Endothelial cell of umbilical vein (primary cell): ENCODE results near the gene MIPEP. TPM values are rescaled to one million over a fixed set of nuclear protein-coding genes. Genes with fewer than 3 reads are reported as not detected.

Experiments
- BruUV-seq: library from RNA; stranded (reverse); fragments of 400-500 nt; replicated peaks from 2 replicates; lab custom pipeline; 2021; lab: Mats Ljungman, UMichigan
- CTCF ChIA-PET: fragments of 300-600, 350-600 bp; sonication (Branson Sonifier 250); formaldehyde crosslinking; loops from one replicate; lab custom pipeline; 2021; ENCODE audit warnings: antibody characterized with exemption, inconsistent platforms; lab: Charles Lee
- POLR2A ChIA-PET: fragments of 300-600, 350-600 bp; sonication (Branson Sonifier 250); formaldehyde crosslinking; loops from one replicate; lab custom pipeline; 2021; ENCODE audit warnings: antibody characterized with exemption, inconsistent platforms; lab: Charles Lee
- DNase-seq: peaks from one replicate; pipeline ENCODE4 v3.0.0-alpha.2; 2011; ENCODE audit warnings: low read depth, low spot score
- FAIRE-seq: peaks from 2 replicates; lab custom pipeline; 2011; peaks lifted over from hg19 to GRCh38; lab: Jason Lieb, UNC
- H2AFZ ChIP-seq: 2 replicates; pipeline ENCODE4 v1.6.0; 2012; ENCODE audit warnings: low read depth, low read length, control low read depth, inconsistent platforms
- H3K27ac ChIP-seq: 2 replicates; pipeline ENCODE4 v1.5.1; 2011; ENCODE audit warnings: low read depth, mild to moderate bottlenecking, control low read depth, low read length, moderate library complexity; ENCODE audit not compliant: insufficient read depth
- H3K27me3 ChIP-seq, 2 experiments: 2 replicates each; pipeline versions ENCODE4 v1.6.0 to v1.6.1; 2011; ENCODE audit warnings: low read length in 2 of 2, mixed read lengths in 1 of 2; ENCODE audit not compliant: control insufficient read depth in 2 of 2, insufficient read depth in 2 of 2
- H3K36me3 ChIP-seq, 2 experiments: 2 replicates in 1 of 2; 3 replicates in 1 of 2; pipeline ENCODE4 v1.5.1; 2011; ENCODE audit warnings: low read length in 2 of 2, mild to moderate bottlenecking in 1 of 2, moderate library complexity in 1 of 2; ENCODE audit not compliant: control insufficient read depth in 2 of 2, insufficient read depth in 2 of 2; ENCODE audit errors: extremely low read depth in 1 of 2
- H3K4me1 ChIP-seq: 3 replicates; pipeline ENCODE4 v1.5.1; 2011; ENCODE audit warnings: mild to moderate bottlenecking, low read length; ENCODE audit not compliant: control insufficient read depth, insufficient read depth; ENCODE audit errors: extremely low read depth
- H3K4me2 ChIP-seq: 2 replicates; pipeline ENCODE4 v1.6.1; 2011; ENCODE audit warnings: low read length, control low read depth, mixed read lengths; ENCODE audit not compliant: insufficient read depth
- H3K4me3 ChIP-seq, 3 experiments: fragments of 200-600 bp in 1 of 3; sonication (generic), shearing (Covaris generic) in 1 of 3; replicated peaks in 1 of 3; 2 replicates each; pipeline ENCODE4 v1.5.1; 2011 to 2016; ENCODE audit warnings: control low read depth in 3 of 3, low read length in 3 of 3, mild to moderate bottlenecking in 2 of 3, inconsistent platforms in 1 of 3, low read depth in 1 of 3, moderate library complexity in 1 of 3; ENCODE audit not compliant: insufficient read depth in 1 of 3
- H3K79me2 ChIP-seq: 2 replicates; pipeline ENCODE4 v1.6.0; 2012; ENCODE audit warnings: low read length, inconsistent platforms; ENCODE audit not compliant: control insufficient read depth, insufficient read depth
- H3K9ac ChIP-seq: replicated peaks from 2 replicates; pipeline ENCODE3; 2011; ENCODE audit warnings: low read length, control low read depth; ENCODE audit not compliant: insufficient read depth; ENCODE audit errors: extremely low read depth
- H3K9me1 ChIP-seq: replicated peaks from 3 replicates; pipeline ENCODE4 v1.6.0; 2011; ENCODE audit warnings: mild to moderate bottlenecking, low read length; ENCODE audit not compliant: control insufficient read depth, insufficient read depth; ENCODE audit errors: extremely low read depth
- H3K9me3 ChIP-seq: replicated peaks from 2 replicates; pipeline ENCODE4 v1.5.1; 2012; ENCODE audit warnings: low read length, inconsistent platforms; ENCODE audit not compliant: control insufficient read depth, insufficient read depth
- H4K20me1 ChIP-seq: replicated peaks from 2 replicates; pipeline ENCODE3; 2011; ENCODE audit warnings: mild to moderate bottlenecking, low read length; ENCODE audit not compliant: control insufficient read depth, insufficient read depth; ENCODE audit errors: extremely low read depth
- EZH2 ChIP-seq: IDR thresholded peaks from 2 replicates; pipeline ENCODE4 v1.6.1; 2012; ENCODE audit warnings: borderline replicate concordance, low read depth, mild to moderate bottlenecking, moderate library complexity, low read length, inconsistent platforms; ENCODE audit not compliant: severe bottlenecking
- FOS ChIP-seq: IDR thresholded peaks from 2 replicates; pipeline ENCODE4 v1.6.1; 2011; ENCODE audit warnings: mild to moderate bottlenecking, low read length, moderate library complexity, borderline replicate concordance; ENCODE audit not compliant: insufficient read depth
- GATA2 ChIP-seq: IDR thresholded peaks from 2 replicates; pipeline ENCODE4 v1.7.0; 2011; ENCODE audit warnings: low read depth, mild to moderate bottlenecking, moderate library complexity, mixed read lengths, low read length; ENCODE audit not compliant: insufficient read length, insufficient read depth
- JUN ChIP-seq: IDR thresholded peaks from 2 replicates; pipeline ENCODE4 v1.6.1; 2011; ENCODE audit warnings: borderline replicate concordance, low read depth; ENCODE audit not compliant: insufficient read length, insufficient read depth
- MYC ChIP-seq: IDR thresholded peaks from one replicate; pipeline ENCODE4 v1.6.1; 2011; ENCODE audit warnings: mild to moderate bottlenecking, low read depth, low read length
- POLR2A ChIP-seq: IDR thresholded peaks from 2 replicates; pipeline ENCODE4 v1.6.1; 2012; ENCODE audit warnings: low read depth, mild to moderate bottlenecking, control low read depth, low read length
- POLR2AphosphoS5 ChIP-seq: IDR thresholded peaks from 2 replicates; pipeline ENCODE4 v1.6.1; 2012; ENCODE audit warnings: low read depth, mild to moderate bottlenecking, control low read depth, low read length, moderate library complexity; ENCODE audit not compliant: insufficient read depth
- dilution Hi-C: fragments of 300-500 bp; cut with MboI; formaldehyde crosslinking; loops from one replicate; pipeline ENCODE4 v1.15.0; 2019; ENCODE audit warnings: low sequenced_read_pairs; ENCODE audit not compliant: extremely low pct_ligation_motif_present
- intact Hi-C: fragments of 100-400 bp; cut with micrococcal nuclease; formaldehyde crosslinking; loops from one replicate; pipeline ENCODE4 v1.10.0; 2022
- polyA plus RNA-seq, 4 experiments: library from polyadenylated mRNA; depleted of rRNA in 3 of 4; stranded (reverse) in 3 of 4; unstranded in 1 of 4; fragments of >200 nt; gene quantifications; 2 replicates each; pipeline versions ENCODE4 v1.2.1 to v1.2.3, GENCODE V29; 2011 to 2012; ENCODE audit warnings: missing spikeins in 1 of 4
- total RNA-seq: library from RNA; stranded (reverse); gene quantifications from 2 replicates; pipeline ENCODE4 v1.2.3, GENCODE V29; 2021
- TF ChIP-seq, protein P1 (sequence below): IDR thresholded peaks from 2 replicates; pipeline ENCODE4 v1.6.1; 2011; ENCODE audit not compliant: insufficient read depth, insufficient read length
- TF ChIP-seq, protein P2 (sequence below), 2 donors: IDR thresholded peaks; 1 replicate in 1 of 2; 2 replicates in 1 of 2; pipeline ENCODE4 v1.5.1; 2011; ENCODE audit warnings: low read length in 2 of 2, mild to moderate bottlenecking in 2 of 2, moderate library complexity in 2 of 2, control low read depth in 1 of 2, inconsistent platforms in 1 of 2, low read depth in 1 of 2; ENCODE audit not compliant: insufficient read depth in 1 of 2; ENCODE audit errors: extremely low read depth in 1 of 2

Gene MIPEP
- total and polyA plus RNA-seq, 2 donors (not counting 3 experiments of a cell fraction or from before 2014, with no cell fraction given) = 12.4 to 19.2 TPM

DNA sequence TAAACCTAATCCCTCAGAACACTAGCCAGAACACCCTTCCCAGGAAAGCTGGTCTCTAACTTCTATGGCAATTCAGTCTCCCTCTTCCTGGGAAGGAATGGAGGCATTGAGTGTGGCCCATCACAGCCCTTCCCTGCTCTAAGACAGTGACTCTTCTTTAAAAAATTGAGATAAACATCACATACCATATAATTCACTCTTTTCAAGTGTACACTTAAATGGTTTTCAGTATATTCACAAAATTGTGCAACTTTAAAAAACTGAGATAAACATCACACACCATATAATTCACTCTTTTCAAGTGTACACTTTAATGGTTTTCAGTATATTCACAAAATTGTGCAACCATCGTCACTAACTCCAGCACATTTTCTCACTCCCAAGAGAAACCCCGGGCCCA, 116.5 kb downstream of the MIPEP start:
- TF ChIP-seq POLR2AphosphoS5 (no peak), FOS (no peak), JUN (no peak), MYC (no peak), POLR2A (no peak), GATA2 (no peak), EZH2 (no peak)
- TF ChIP-seq, protein P1, sequence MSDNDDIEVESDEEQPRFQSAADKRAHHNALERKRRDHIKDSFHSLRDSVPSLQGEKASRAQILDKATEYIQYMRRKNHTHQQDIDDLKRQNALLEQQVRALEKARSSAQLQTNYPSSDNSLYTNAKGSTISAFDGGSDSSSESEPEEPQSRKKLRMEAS = no peak
- TF ChIP-seq, protein P2, sequence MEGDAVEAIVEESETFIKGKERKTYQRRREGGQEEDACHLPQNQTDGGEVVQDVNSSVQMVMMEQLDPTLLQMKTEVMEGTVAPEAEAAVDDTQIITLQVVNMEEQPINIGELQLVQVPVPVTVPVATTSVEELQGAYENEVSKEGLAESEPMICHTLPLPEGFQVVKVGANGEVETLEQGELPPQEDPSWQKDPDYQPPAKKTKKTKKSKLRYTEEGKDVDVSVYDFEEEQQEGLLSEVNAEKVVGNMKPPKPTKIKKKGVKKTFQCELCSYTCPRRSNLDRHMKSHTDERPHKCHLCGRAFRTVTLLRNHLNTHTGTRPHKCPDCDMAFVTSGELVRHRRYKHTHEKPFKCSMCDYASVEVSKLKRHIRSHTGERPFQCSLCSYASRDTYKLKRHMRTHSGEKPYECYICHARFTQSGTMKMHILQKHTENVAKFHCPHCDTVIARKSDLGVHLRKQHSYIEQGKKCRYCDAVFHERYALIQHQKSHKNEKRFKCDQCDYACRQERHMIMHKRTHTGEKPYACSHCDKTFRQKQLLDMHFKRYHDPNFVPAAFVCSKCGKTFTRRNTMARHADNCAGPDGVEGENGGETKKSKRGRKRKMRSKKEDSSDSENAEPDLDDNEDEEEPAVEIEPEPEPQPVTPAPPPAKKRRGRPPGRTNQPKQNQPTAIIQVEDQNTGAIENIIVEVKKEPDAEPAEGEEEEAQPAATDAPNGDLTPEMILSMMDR (IDR thresholded peaks at IDR 0.05; ENCODE audit: extremely low read depth in 1 of 2, insufficient read depth in 1 of 2, low read depth in 1 of 2, low read length in 2 of 2) = no peak
- Histone ChIP-seq H3K27ac (no peak overlapping the region), H3K9me1 (no peaks in the 10 kb centered on the region), H3K4me3 (no peak overlapping the region), H3K4me2 (no peak overlapping the region), H3K9me3 (no peaks in the 10 kb centered on the region), H3K79me2 (no peaks in the 10 kb centered on the region), H2AFZ (no peak overlapping the region), H3K36me3 (no peaks in the 10 kb centered on the region), H4K20me1 (no peaks in the 10 kb centered on the region), H3K27me3 (no peaks in the 10 kb centered on the region), H3K4me1 (no peaks in the 10 kb centered on the region), H3K9ac (no peak overlapping the region)
- intact Hi-C loops = no loop called here
- POLR2A ChIA-PET = no interaction called here
- FAIRE-seq = no peak
- no peak for DNase-seq
- dilution Hi-C loops = no loop called here
- no TSS peak for BruUV-seq
- CTCF ChIA-PET = no interaction called here
